H1 (cell line): ENCODE results near the gene UCHL1. TPM values are rescaled to one million over a fixed set of nuclear protein-coding genes. Genes with fewer than 3 reads are reported as not detected.

Experiments used
- CTCF ChIA-PET: fragments of 300-600 bp; sonication (Branson Sonifier 250); formaldehyde crosslinking; loops from one replicate; lab custom pipeline; 2021; ENCODE audit not compliant: partially characterized antibody; lab: Charles Lee
- POLR2A ChIA-PET: fragments of 300-600 bp; sonication (Branson Sonifier 250); formaldehyde crosslinking; loops from one replicate; lab custom pipeline; 2021; ENCODE audit warnings: inconsistent platforms; ENCODE audit not compliant: partially characterized antibody; lab: Charles Lee
- DNase-seq, 2 experiments: peaks; one replicate each; pipeline versions ENCODE4 v3.0.0 to v3.0.0-alpha.2; 2010 to 2022; ENCODE audit warnings: low spot score in 2 of 2, low read depth in 1 of 2, mixed read lengths in 1 of 2
- FAIRE-seq: peaks from 2 replicates; lab custom pipeline; 2011; peaks lifted over from hg19 to GRCh38; lab: Jason Lieb, UNC
- H2AFZ ChIP-seq: 2 replicates; pipeline ENCODE4 v1.8.1; 2012; ENCODE audit warnings: low read length, inconsistent platforms
- H2AK5ac ChIP-seq: 2 replicates; pipeline ENCODE4 v1.6.1; 2013; ENCODE audit warnings: low read depth, low read length
- H2BK120ac ChIP-seq: replicated peaks from 2 replicates; pipeline ENCODE3; 2013; ENCODE audit warnings: low read depth, low read length, inconsistent platforms
- H2BK12ac ChIP-seq: 2 replicates; pipeline ENCODE4 v1.6.1; 2013; ENCODE audit warnings: low read depth, low read length
- H2BK15ac ChIP-seq: 2 replicates; pipeline ENCODE4 v1.6.1; 2013; ENCODE audit warnings: low read length
- H2BK20ac ChIP-seq: 2 replicates; pipeline ENCODE4 v1.6.1; 2013; ENCODE audit warnings: low read length
- H2BK5ac ChIP-seq: 2 replicates; pipeline ENCODE4 v1.6.1; 2013; ENCODE audit warnings: low read depth, low read length
- H3K14ac ChIP-seq: 2 replicates; pipeline ENCODE4 v1.6.1; 2013; ENCODE audit warnings: inconsistent platforms; ENCODE audit not compliant: insufficient read length
- H3K18ac ChIP-seq: 2 replicates; pipeline ENCODE4 v1.6.1; 2013; ENCODE audit warnings: low read length; ENCODE audit errors: extremely low read depth
- H3K23ac ChIP-seq: 2 replicates; pipeline ENCODE4 v1.6.1; 2013; ENCODE audit warnings: inconsistent platforms; ENCODE audit not compliant: insufficient read length
- H3K23me2 ChIP-seq: 2 replicates; pipeline ENCODE4 v1.6.1; 2013; ENCODE audit warnings: low read depth, low read length
- H3K27ac ChIP-seq: 2 replicates; pipeline ENCODE4 v1.6.1; 2011; ENCODE audit warnings: low read depth, low read length, inconsistent platforms
- H3K27me3 ChIP-seq, 4 experiments: replicated peaks in 1 of 4; 1 replicate in 1 of 4; 2 replicates in 3 of 4; pipeline versions ENCODE4 v1.6.1 to v1.8.1; 2011 to 2013; ENCODE audit warnings: low read length in 3 of 4, mild to moderate bottlenecking in 3 of 4, inconsistent platforms in 2 of 4, mixed read lengths in 2 of 4, moderate library complexity in 1 of 4; ENCODE audit not compliant: control insufficient read depth in 3 of 4, insufficient read depth in 3 of 4; ENCODE audit errors: extremely low read depth in 1 of 4
- H3K36me3 ChIP-seq, 4 experiments: 2 replicates each; pipeline versions ENCODE4 v1.6.1 to v1.8.1; 2011 to 2013; ENCODE audit warnings: mild to moderate bottlenecking in 4 of 4, low read length in 3 of 4, moderate library complexity in 2 of 4, control low read depth in 1 of 4, inconsistent platforms in 1 of 4; ENCODE audit not compliant: insufficient read depth in 4 of 4, control insufficient read depth in 2 of 4
- H3K4ac ChIP-seq: replicated peaks from 2 replicates; pipeline ENCODE3; 2013; ENCODE audit warnings: low read length, low read depth, mixed read lengths, inconsistent platforms; ENCODE audit not compliant: insufficient read length
- H3K4me1 ChIP-seq, 4 experiments: replicated peaks in 1 of 4; 1 replicate in 1 of 4; 2 replicates in 3 of 4; pipeline versions ENCODE4 v1.6.1 to v1.8.1; 2011 to 2013; ENCODE audit warnings: low read length in 3 of 4, inconsistent platforms in 2 of 4, mixed read lengths in 1 of 4; ENCODE audit not compliant: insufficient read depth in 4 of 4, control insufficient read depth in 3 of 4
- H3K4me2 ChIP-seq, 2 experiments: 2 replicates each; pipeline versions ENCODE4 v1.6.1 to v1.8.1; 2011 to 2013; ENCODE audit warnings: low read depth in 2 of 2, low read length in 2 of 2, control low read depth in 1 of 2, inconsistent platforms in 1 of 2, mild to moderate bottlenecking in 1 of 2; ENCODE audit not compliant: insufficient read depth in 1 of 2
- H3K4me3 ChIP-seq, 4 experiments: fragments of 200-600, 300-600 bp in 1 of 4; sonication (generic), shearing (Covaris generic), sonication (Bioruptor Twin) in 1 of 4; 2 replicates each; pipeline versions ENCODE4 v1.5.1 to v1.8.1; 2011 to 2016; ENCODE audit warnings: low read length in 4 of 4, low read depth in 3 of 4, control low read depth in 2 of 4, inconsistent platforms in 2 of 4, mild to moderate bottlenecking in 2 of 4, mixed read lengths in 1 of 4, moderate library complexity in 1 of 4; ENCODE audit not compliant: insufficient read depth in 2 of 4; ENCODE audit errors: extremely low read depth in 1 of 4
- H3K56ac ChIP-seq: replicated peaks from 2 replicates; pipeline ENCODE3; 2013; ENCODE audit warnings: low read depth, mild to moderate bottlenecking, mixed read lengths, low read length, inconsistent platforms; ENCODE audit not compliant: insufficient read length
- H3K79me1 ChIP-seq: 2 replicates; pipeline ENCODE4 v1.6.1; 2013; ENCODE audit warnings: low read depth, low read length, control low read depth
- H3K79me2 ChIP-seq, 2 experiments: 2 replicates each; pipeline versions ENCODE4 v1.6.1 to v1.8.1; 2012 to 2013; ENCODE audit warnings: low read length in 2 of 2, mild to moderate bottlenecking in 2 of 2, inconsistent platforms in 1 of 2; ENCODE audit not compliant: insufficient read depth in 2 of 2, control insufficient read depth in 1 of 2
- H3K9ac ChIP-seq, 4 experiments: replicated peaks in 1 of 4; 1 replicate in 1 of 4; 2 replicates in 3 of 4; pipeline versions ENCODE4 v1.6.1 to v1.8.1; 2011 to 2013; ENCODE audit warnings: low read depth in 3 of 4, low read length in 3 of 4, control low read depth in 2 of 4, mild to moderate bottlenecking in 2 of 4, moderate library complexity in 2 of 4, inconsistent platforms in 1 of 4; ENCODE audit errors: extremely low read depth in 1 of 4
- H3K9me3 ChIP-seq, 2 experiments: 2 replicates each; pipeline versions ENCODE4 v1.6.1 to v1.8.1; 2012 to 2013; ENCODE audit warnings: mild to moderate bottlenecking in 2 of 2, moderate library complexity in 2 of 2, control low read depth in 1 of 2, inconsistent platforms in 1 of 2, low read depth in 1 of 2, low read length in 1 of 2, mixed read lengths in 1 of 2; ENCODE audit not compliant: insufficient read depth in 2 of 2
- H4K20me1 ChIP-seq, 2 experiments: replicated peaks in 1 of 2; 2 replicates each; pipeline versions ENCODE3 to v1.8.1; 2011 to 2013; ENCODE audit warnings: inconsistent platforms in 2 of 2, low read length in 2 of 2, mild to moderate bottlenecking in 1 of 2; ENCODE audit not compliant: insufficient read depth in 2 of 2, control insufficient read depth in 1 of 2
- H4K5ac ChIP-seq: 2 replicates; pipeline ENCODE4 v1.6.1; 2013; ENCODE audit warnings: low read length, low read depth, mixed read lengths, inconsistent platforms; ENCODE audit not compliant: insufficient read length
- H4K8ac ChIP-seq: 2 replicates; pipeline ENCODE4 v1.8.0; 2013; ENCODE audit warnings: mild to moderate bottlenecking, moderate library complexity, low read length, inconsistent platforms; ENCODE audit not compliant: insufficient read depth; ENCODE audit errors: extremely low read depth
- H4K91ac ChIP-seq: replicated peaks from 2 replicates; pipeline ENCODE3; 2013; ENCODE audit warnings: low read length, mixed read lengths, inconsistent platforms; ENCODE audit not compliant: insufficient read length
- ATF2 ChIP-seq: IDR thresholded peaks from 2 replicates; pipeline ENCODE4 v1.6.1; 2012; ENCODE audit warnings: low read length, inconsistent platforms
- BCL11A ChIP-seq, 2 experiments: IDR thresholded peaks; one replicate each; pipeline ENCODE4 v1.6.1; 2011; ENCODE audit warnings: low read depth in 2 of 2, low read length in 2 of 2, mild to moderate bottlenecking in 2 of 2
- CBX8 ChIP-seq: fragments of 300-800, 300-1000 bp; sonication (generic); IDR thresholded peaks from 2 replicates; pipeline ENCODE4 v1.7.1; 2016; ENCODE audit warnings: low read depth, low read length, borderline replicate concordance
- CEBPB ChIP-seq: IDR thresholded peaks from 2 replicates; pipeline ENCODE4 v1.6.1; 2012; ENCODE audit warnings: low read depth, low read length
- CHD2 ChIP-seq: IDR thresholded peaks from 2 replicates; pipeline ENCODE4 v1.6.1; 2012; ENCODE audit warnings: low read length, improper control_type of control experiment
- HDAC2 ChIP-seq, 2 experiments: fragments of 300-600 bp in 1 of 2; sonication (generic) in 1 of 2; IDR thresholded peaks; 2 replicates each; pipeline ENCODE4 v1.6.1; 2011 to 2012; ENCODE audit warnings: low read depth in 2 of 2, low read length in 2 of 2, mild to moderate bottlenecking in 2 of 2, moderate library complexity in 2 of 2, borderline replicate concordance in 1 of 2, inconsistent platforms in 1 of 2
- MAFK ChIP-seq: IDR thresholded peaks from 2 replicates; pipeline ENCODE4 v1.6.1; 2012; ENCODE audit warnings: low read depth, mild to moderate bottlenecking, improper control_type of control experiment, low read length
- NANOG ChIP-seq: IDR thresholded peaks from 2 replicates; pipeline ENCODE4 v1.6.1; 2011; ENCODE audit warnings: low read length, low read depth, mild to moderate bottlenecking, inconsistent platforms; ENCODE audit not compliant: insufficient read depth, poor library complexity, severe bottlenecking
- POLR2AphosphoS5 ChIP-seq: IDR thresholded peaks from 2 replicates; pipeline ENCODE4 v1.6.1; 2011; ENCODE audit warnings: low read depth, low read length
- RFX5 ChIP-seq: IDR thresholded peaks from 2 replicates; pipeline ENCODE4 v1.6.1; 2011; ENCODE audit warnings: low read depth, low read length, improper control_type of control experiment, borderline replicate concordance
- RXRA ChIP-seq: IDR thresholded peaks from 2 replicates; pipeline ENCODE4 v1.6.1; 2011; ENCODE audit warnings: low read depth, mild to moderate bottlenecking, low read length, moderate library complexity; ENCODE audit not compliant: insufficient read depth
- TBP ChIP-seq: IDR thresholded peaks from 2 replicates; pipeline ENCODE4 v1.6.1; 2011; ENCODE audit warnings: low read depth, low read length, improper control_type of control experiment
- TEAD4 ChIP-seq: IDR thresholded peaks from 2 replicates; pipeline ENCODE4 v1.6.1; 2012; ENCODE audit warnings: low read depth, low read length, inconsistent platforms, mixed read lengths
- polyA plus RNA-seq, 7 experiments: library from polyadenylated mRNA; depleted of rRNA in 3 of 7; stranded (reverse) in 5 of 7; unstranded in 2 of 7; fragments of >200 nt in 5 of 7; fragments of 200-250 nt in 2 of 7; gene quantifications; 1 replicate in 5 of 7; 2 replicates in 1 of 7; 4 replicates in 1 of 7; pipeline versions ENCODE4 v1.2.1 to v1.2.3, GENCODE V29; 2011 to 2013; ENCODE audit warnings: missing spikeins in 2 of 7, mixed read lengths in 2 of 7
- total RNA-seq: library from RNA; stranded (reverse); fragmentation: NEBNext Ultra II Directional; extraction: Animal tissue kit (Norgen Biotek cat#: 25700); gene quantifications from 2 replicates; pipeline ENCODE4 v1.2.1, GENCODE V29; 2021

Gene UCHL1
- total and polyA plus RNA-seq, 2 of the 8 experiments (the other 6 are each of a cell fraction or from before 2014, with no cell fraction given) = 781 to 1,717 TPM

- H3K4ac ChIP-seq = no peak overlapping the region
- H4K8ac ChIP-seq = no peak overlapping the region
- H3K23ac ChIP-seq = no peak overlapping the region
- no peak overlapping the region for H3K56ac ChIP-seq
- peaks cover 0 to 7% (median under 1%) of the 10 kb centered on the region in 4 experiments; a peak in 3 of 7 replicates for H3K4me1 ChIP-seq
- H3K79me1 ChIP-seq = peaks cover 12% of the 10 kb centered on the region
- ChIA-PET CTCF (interaction anchor here (1.0 to 11.0 kb wide), 3 partner anchors 227 to 285 kb away, joined by 3 to 167 read pairs (median 13); no protein-coding TSS in a partner anchor), POLR2A (interaction anchor here (0.7 to 1.2 kb wide), 3 partner anchors 9 to 231 kb away, joined by 3 read pairs; no protein-coding TSS in a partner anchor)
- no peak overlapping the region for H4K5ac ChIP-seq
- H2BK120ac ChIP-seq = no peak overlapping the region
- no peak overlapping the region for H3K14ac ChIP-seq
- no peaks in the 10 kb centered on the region for H3K9me3 ChIP-seq
- H3K79me2 ChIP-seq = peaks cover 3 to 94% of the 10 kb centered on the region in 2 experiments
- peaks cover 0 to 4% of the 10 kb centered on the region in 2 experiments for H4K20me1 ChIP-seq
- no peak overlapping the region for H3K9ac ChIP-seq
- H2BK12ac ChIP-seq = no peak overlapping the region
- H3K27me3 ChIP-seq = no peaks in the 10 kb centered on the region
- no peak overlapping the region for H3K27ac ChIP-seq
- no peak overlapping the region for H2AFZ ChIP-seq
- no peak overlapping the region for H2BK5ac ChIP-seq
- no peak overlapping the region for H3K4me2 ChIP-seq
- H3K36me3 ChIP-seq = no peaks in the 10 kb centered on the region
- no peaks in the 10 kb centered on the region for H3K23me2 ChIP-seq
- no peak overlapping the region for H4K91ac ChIP-seq
- H2BK20ac ChIP-seq = no peak overlapping the region
- DNase-seq (no peak), FAIRE-seq (no peak)
- no peak overlapping the region for H3K4me3 ChIP-seq
- no peak overlapping the region for H2AK5ac ChIP-seq
- H2BK15ac ChIP-seq = no peak overlapping the region
- no peak overlapping the region for H3K18ac ChIP-seq
- TF ChIP-seq BCL11A (IDR thresholded peaks at IDR 0.05; ENCODE audit: low read depth in 2 of 2, low read length in 2 of 2) (no peak), POLR2AphosphoS5 (no peak), CBX8 (no peak), RXRA (no peak), MAFK (no peak), CEBPB (no peak), TBP (no peak), ATF2 (no peak), TEAD4 (no peak), NANOG (no peak), RFX5 (no peak), HDAC2 (IDR thresholded peaks at IDR 0.05; ENCODE audit: borderline replicate concordance in 1 of 2, low read depth in 2 of 2, low read length in 2 of 2) (no peak), CHD2 (no peak)
Observed at GRCh38 chr4:41207291-41207831, 49.4 kb upstream of the UCHL1 start.
